Stimulated activated CD8-positive, alpha-beta memory T cell treated with anti-CD3 and anti-CD28 coated beads, Interleukin-2, amount 100 ng/mL, for 1 hour (primary cell): ENCODE results near the gene PSMC3.

Experiments used
- DNase-seq, 2 donors: peaks; one replicate each; pipeline ENCODE4 v3.0.0-alpha.2; 2020; ENCODE audit warnings: low read depth in 2 of 2

The PSMC3 gene

DNA sequence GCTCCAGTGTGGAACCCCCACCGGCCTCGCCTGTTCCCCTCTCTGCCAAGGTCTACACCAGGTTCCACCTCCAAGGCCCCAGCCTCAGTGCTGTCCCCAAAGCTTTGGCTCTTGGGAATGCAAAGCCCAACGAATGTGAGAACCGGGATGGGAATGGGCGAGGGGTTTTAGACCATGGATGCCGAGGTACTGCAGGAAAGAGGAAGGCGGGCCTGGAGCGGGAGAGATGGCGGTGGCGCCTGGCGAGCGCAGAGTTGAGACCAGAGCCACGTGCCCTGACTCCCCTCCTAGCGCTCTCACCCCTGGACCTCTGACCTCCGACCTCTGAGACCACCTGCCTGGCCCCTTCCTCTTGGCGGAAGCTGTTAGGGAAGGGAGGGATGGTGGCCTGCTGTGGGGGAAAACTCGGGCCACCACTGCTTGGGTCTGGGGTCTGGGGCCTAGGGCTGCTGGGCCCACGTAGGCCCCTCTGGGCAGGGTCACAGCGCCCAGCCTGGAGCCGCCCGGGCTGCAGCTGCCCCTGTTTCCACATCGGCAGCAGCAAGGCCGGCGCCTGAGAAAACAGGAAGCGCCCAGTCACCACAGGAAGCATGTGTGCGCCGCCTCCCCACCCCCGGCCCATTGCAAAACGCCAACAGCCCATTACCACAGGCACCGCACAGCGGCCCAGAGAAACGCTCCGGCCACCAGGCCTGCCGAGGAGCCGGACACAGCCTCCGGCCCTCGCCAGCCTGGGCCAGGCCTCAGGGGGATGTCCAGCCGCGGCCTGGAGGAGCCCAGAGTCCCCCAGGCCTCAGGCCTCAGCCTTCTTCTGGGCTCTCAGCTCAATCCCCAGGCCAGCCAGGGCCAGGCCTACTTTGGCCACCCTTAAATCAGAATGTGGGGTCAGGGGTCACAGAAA, 31.7 kb downstream of the PSMC3 start:
- peak; percentile 24 to 39 for DNase-seq

DNA sequence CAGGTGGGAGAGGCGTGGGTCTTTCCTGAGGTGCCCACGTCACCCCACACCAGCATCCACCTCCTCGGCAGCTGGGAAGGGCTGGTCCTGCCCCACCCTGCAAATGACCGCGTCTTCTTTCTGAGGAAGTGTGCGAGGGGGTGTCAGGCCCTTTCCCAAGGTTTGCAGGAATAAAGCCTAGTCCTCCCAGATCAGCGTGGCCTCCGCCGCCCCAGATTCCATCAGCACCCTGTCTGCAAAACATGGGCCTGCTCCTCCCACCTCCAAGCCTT, 32.3 kb downstream of the PSMC3 start:
- no peak for DNase-seq

DNA sequence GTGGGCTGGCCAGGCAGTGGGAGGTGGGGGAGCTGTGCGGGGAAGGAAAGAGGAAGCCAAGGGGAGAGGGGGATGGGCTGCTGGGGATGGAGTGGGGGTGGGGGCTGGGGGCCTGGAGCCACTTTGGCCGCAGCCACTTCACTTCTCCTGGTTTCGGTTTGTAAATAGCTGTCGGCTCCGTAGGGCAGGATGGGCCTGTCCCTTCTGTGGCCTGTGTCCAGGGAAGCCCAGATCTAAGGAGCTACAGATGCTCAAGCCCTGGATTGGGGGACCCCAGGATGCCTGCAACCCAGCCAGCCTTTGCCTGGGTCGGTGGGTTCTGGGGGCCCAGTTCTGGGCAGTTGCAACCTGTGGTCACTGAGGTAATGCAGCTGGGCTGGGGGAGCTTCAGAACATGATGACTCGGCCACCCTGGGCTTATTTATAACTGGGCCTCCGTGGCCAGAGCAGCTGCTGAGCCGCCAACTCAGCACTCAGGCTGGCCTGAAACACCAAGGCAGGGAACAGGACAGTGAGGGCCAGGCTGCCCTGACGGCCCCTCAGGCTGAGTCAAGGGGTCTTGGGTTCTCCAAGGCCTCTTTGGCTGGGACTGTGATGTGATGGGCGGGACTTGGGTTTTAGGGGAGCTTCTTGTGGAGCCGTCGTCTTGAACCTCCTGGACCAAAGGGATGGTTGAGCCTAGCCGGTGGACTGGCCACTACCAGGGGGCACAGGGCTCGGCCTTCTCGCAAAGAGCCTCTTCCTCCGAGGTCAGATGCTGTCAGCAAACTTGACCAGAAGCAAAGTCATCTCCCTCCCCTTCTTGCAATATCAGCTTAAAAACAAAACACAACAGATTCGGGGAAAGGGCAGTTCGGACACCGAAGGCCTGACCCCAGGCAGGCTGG, 32.8 kb downstream of the PSMC3 start:
- no peak for DNase-seq

DNA sequence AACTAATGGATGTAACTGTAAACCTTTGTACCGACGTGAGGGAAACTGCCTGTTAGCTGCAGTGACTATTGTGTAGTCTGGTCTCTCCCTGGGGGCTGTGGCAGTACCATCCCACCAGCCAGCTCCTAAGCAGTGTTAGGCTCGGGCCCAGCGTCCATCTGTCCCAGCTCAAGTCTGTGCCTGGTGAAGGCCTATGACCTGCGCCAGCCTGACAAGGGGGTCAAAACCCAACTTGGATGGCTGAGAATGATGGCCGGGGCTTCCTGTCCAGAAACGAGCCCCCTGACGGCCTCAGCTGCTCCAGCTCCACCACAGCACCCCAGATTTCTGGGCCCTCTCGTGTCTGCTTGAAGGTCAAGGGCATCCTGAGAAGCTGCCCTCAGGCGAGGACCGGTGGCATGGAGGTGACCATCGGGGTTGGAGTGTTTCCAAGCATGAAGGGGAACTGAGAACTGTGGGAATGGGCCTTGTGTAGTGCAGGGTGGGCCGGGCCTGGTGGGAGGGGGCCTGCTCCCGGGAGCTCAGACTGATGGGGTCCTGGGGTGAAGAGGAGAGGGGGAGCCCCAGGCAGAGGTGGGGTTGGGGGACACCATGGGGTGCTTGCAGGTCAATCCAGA, 33.6 kb downstream of the PSMC3 start:
- DNase-seq: no peak

DNA sequence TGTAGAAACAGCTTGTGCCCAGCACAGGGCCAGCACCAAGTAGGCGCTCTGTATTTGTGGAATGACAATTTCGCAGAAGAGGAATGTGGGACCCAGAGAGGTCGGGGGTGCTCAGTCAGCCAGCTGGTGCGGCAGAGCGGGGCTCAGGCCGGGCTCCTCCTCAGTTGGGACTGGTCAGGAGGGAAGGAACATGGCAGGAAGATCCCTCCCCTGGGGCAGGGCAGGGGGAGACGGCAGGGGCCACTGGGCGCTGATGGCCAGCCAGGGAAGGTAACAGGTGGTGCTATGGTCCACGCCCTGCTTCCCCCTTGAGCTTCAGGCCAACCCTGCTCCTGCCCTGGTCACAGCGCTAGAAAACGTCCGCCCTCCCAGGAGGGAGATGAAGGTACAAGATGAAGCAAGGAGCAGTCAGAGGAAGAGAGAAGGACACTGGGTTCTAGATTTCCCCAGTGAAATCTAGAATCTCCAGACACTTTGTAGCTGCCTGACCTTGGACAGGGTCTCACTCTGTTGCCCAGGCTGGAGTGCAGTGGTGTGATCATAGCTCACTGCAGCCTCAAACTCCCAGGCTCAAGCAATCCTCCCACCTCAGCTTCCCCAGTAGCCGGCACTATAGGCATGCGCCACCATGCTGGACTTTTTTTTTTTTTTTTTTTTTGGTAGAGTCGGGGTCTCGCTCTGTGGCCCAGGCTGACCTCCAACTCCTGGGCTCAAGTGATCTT, 34.4 kb downstream of the PSMC3 start:
- no peak for DNase-seq

DNA sequence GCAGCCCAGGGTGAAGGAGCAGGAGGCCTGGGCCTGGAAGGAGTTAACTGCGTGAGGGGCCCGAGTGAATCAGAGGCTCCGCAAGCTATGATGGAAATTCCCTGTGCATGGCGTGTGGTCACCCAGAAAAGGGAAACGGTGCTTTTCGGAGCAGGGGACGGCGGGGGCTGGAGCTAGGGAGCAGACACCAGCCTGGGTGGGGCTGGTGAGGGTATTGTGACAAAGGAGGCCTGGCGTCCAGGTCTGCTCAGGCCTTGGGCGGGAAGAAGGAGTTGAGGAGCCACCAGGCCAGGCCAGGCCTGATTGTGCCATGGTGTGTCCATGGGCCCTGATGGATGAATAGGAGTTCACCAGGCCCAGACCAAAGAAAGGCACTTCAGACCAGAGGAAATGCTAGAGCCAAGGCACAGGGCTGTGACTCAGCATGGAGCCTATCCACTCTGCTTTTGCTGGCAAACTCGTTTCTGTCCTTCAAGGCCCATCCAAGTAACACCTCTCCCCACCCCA, 35.1 kb downstream of the PSMC3 start:
- DNase-seq: no peak

DNA sequence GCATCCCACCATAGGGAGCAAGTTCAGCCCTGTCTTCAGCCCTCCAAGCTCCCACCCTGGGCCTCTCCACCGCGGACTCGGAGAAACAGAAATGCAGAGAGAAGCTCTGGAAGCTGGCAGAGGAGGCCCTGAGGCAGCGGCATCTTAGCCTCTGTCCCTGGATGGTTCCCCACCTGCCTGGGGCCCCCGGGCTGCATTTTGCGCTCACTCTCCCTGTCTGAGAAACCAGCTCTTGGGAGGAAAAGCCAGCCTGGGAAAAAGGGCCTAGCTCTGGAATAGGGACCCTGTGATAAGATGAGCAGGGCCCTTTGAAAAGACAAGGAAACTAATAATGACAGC, 35.8 kb downstream of the PSMC3 start:
- DNase-seq: no peak

DNA sequence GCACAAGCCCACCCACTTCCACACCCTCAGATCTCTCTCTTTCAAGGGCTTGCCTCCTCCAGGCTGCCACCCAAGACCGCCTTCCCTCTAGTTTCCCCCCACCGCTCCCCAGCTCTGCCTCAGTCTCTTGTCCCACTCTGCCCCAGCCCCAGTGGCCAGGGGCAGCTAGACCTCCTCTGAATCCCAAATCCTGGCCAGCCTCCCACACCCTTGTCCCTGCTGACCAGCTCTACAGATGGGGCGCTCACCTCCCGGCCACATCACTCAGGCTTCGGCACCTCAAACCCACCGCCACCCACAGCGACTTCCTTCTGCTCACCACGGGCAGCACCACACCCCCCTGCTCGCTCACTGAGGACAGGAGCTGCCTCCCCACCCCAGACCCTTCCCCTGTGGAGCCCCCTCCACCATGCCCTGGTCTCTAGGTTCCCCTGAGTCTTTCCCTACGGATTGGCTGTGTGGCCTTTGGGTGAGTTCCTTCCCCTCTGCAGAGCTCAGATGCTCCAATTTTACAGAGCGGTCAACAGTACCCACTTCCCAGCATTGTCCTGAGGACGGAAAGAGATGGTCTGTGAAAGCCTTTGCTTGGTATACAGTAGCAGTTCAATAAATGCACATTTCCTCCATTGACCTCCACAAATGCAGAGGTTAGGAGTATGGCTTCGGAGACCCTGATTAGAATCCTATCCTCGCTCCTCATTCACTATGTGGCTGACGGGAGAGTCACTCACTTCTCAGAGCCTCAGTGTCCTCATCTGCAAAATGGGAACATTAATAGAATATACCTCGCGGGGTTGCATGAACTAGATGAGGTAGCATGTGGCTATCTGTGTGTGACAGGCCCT, 36.4 kb downstream of the PSMC3 start:
- DNase-seq: no peak

DNA sequence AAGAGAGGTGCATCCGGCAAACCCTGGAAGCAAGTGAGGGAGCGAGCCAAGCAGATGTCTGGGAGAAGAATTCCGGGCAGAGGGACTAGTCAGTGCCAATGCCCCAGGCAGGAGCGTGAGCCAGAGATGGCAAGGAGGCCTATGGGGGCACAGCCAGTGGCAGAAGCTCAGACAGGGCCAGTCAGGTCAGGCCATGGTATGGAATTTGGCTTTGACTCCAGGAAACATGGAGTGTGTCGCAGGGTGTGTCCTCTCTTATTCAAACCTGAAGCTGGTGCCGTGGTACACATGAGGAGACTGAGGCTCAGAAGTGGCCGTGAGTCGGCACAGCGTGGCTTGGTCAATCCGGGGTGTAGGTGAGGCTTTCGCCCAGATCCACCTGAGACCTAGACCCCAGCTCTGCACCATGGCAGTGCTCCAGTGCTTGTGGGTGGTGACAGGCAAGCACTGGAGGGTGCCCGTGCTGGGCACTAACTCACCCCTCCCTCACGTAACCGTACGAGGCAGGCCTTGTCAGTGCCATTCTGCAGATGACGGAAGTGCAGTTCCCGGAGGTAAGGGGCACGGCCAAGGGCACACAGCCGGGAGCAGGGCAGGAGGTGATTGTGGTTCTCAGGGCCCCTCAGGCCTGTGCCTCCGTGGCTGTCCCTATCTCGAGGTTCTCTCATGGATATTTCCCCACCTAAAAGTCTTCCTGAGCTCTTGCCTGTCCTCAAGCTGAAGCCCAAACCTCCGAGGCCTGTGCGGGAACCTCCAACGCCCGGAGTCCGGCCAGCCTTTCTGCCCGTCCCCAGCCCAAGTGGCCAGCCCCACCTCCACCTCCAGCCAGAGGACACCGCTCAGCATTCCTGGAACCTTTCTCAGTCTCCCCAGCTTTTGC, 37.3 kb downstream of the PSMC3 start:
- DNase-seq: no peak

DNA sequence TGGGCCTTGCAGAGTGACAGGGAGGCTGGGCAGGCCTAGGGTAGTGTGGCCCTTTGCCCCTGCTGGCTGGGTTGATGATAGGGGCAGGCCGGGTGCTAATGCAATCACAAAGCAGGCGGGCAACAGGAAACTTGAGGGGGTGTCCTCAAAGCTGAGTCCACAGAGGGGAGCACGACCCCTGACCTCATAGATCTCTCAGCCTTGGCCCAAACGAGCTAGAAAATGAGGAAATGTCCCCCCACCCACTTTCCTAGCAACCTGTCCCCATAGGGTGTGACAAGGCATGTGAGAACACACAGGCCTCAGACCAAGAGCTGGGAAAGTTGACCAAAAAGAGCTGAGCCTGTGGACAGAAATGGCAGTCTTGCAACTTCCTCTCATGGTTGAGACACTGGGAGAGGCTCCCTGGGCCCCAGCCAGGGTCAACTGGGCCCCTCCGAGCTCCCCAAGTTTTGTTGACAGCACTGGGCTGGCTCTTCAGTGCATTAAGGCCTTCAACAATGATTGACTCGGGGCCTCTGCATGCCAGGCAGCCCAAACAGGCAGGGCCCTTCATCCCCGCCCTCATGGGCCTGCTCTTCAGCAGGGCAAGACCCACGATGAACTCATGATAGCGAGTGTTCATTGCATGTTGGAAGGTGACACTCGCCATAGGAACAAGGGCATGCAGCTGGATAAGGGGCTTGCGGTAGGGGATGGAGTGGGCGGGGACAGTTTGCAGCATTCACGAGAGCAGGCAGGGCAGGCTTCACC, 38.1 kb downstream of the PSMC3 start:
- no peak for DNase-seq

DNA sequence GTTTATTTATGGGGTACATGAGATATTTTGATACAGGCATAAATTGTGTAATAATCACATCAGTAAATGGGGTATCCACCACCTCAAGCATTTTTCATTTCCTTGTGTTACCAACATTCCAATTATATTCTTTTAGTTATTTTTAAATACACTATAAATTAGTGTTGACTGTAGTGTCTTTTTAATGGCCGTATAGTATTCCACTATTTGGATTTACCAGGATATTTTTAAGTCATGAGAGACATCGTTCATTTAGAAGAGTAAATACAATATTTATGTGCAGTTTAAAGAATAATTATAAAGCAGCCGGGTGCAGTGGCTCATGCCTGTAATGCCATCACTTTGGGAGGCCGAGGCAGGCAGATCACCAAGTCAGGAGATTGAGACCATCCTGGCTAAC, 41.7 kb downstream of the PSMC3 start:
- DNase-seq: no peak

DNA sequence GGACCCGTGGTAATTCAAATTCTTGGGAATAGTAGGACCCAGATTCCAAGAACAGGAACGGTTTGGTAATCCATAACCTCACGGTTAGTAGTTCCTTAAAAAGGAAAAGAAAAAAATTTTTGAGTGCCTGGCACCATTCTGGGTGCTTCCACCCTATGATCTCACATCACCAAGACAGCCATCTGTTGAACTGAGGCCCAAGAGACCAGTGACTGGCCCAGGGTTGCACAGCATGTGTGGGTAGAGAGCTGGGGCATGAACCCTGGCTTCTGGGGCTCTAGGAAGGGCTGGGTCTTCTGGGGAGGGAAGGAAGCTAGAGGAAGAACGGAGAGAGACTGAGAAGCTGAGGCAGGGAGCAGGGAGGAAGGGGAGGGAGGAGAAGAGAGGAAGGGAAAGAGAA, 43.2 kb downstream of the PSMC3 start:
- DNase-seq: no peak

DNA sequence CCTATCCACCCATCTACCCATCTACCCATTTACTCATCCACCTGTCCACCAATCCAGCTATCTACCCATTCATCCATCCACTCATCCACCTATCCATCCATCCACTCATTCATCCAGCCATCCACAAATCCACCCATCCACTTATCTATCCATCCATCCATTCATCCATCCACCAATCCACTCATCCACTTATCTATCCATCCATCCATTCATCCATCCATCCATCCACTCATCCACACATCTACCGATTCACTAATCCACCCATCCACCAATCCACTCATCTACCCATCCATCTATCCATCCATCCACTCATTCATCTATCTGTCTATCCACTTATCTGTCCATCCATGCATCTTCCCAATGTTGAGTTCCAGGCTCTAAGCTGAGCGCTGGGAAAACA, 46.2 kb downstream of the PSMC3 start:
- no peak for DNase-seq

DNA sequence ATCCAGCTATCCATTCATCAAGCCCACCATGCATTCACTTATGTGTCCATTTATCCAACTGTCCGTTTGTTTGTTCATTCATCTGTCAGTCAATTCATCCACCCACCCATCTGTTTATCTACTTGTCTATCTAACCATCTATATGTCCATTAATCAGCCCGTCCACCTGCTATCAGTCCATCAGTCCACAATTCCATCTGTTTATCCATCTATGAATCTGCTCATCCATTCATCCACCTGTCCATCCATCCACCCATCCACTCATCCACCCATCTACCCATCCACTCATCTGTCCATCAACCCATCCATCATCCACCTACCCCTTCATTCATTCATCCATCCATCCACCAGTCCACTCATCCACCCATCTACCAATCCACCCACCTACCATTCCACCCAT, 46.9 kb downstream of the PSMC3 start:
- DNase-seq: no peak

DNA sequence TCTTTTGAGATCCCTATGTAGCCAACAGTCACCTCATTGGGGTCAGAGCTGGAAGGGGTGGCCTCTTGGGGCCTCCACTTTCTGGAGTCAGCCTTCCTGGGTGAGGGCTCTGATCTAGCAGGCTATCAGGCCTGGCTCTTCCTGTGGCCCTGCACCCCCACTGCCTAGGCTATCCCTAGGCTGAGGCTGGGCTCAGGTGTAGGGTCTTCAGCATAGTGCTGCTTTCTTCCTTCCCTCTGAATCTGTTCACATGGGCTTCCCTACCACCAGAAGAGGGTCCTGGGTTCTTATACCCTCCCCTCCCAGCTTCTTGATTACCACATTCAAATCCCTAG, 47.4 kb downstream of the PSMC3 start:
- no peak for DNase-seq

DNA sequence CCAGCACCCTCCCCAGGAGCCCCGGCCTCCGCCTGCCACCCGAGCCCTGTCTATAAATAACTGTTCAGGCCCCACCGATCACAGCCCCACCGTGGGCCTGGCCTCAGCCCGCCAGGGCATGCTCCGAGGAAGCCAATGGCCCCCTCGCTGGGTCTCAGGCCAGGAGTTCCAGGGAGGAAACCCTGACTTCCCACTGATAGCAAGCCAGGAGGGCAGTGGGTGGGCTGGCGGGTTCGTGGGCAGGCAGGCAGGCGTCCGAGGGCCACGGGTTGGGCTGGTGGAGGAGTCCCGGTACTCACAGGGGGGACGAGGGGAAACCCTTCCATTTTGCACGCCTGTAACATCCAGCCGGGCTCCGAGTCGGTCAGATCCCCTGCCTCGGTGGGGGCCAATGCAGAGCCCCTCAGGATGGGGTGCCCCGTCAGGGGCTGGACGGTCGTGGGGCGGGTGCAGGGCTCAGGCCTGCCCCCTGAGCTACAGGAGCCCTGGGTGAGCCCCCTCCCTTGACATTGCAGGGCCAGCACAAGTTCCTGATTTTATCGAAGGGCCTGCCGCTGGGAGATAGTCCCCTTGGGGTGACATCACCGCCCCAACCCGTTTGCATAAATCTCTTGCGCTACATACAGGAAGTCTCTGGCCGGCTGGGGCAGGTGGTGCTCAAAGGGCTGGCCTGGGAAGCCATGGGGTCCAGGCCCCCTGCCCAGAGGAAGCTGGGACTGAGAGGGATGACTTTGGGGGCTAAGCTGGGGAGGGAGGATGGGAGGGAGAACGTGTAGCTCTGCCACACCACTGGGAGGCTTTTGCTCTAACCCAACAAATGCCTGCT, 48.0 kb downstream of the PSMC3 start, which contains the start of gene SPI1:
Gene SPI1, minus strand, starts transcription at position 538 of the 826 bp plus-strand sequence. Its CDS starts 194 bp downstream, at position 344.
- DNase-seq: no peak

DNA sequence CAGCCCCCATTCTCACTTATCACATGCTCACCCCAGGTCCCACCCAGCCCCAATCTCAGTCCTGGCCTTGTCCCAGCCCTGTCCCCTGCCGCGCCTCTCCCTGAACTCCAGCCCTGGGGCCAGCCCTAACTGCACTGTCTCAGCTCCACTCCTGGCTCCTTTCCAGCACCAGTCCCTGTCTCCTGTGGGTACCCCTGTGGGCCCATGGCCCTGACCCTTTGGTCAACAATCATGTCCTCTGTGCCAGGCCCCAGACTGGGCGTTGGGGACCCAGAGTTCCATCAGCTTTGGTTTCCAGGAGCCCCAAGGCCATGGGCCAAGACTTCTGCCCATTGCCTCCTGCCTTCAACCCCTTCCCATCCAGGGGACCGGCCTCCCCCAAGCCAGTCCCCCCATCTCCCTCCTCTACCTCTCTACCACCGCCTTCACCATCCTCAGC, 48.6 kb downstream of the PSMC3 start:
- DNase-seq: no peak
